ENCODE measurements around the gene ACTL7B. TPM values are rescaled to one million over a fixed set of nuclear protein-coding genes. Genes with fewer than 3 reads are reported as not detected.
"Not testable (repeated sequence)": the region's sequence is repeated elsewhere in the genome, so short reads cannot be mapped to it uniquely, and the experiment has no call there.

Gene ACTL7B
- total and polyA plus RNA-seq, 2 of the 8 experiments (the other 6 are each of a cell fraction or from before 2014, with no cell fraction given): not detected

- H3K79me2 ChIP-seq (ENCODE audit: control insufficient read depth in 1 of 2, insufficient read depth in 2 of 2, low read length in 2 of 2); CTCF ChIA-PET (ENCODE audit: partially characterized antibody); H2AFZ ChIP-seq (ENCODE audit: low read length); H3K4ac ChIP-seq (replicated peaks; ENCODE audit: insufficient read length, low read depth, low read length); H2BK20ac ChIP-seq (ENCODE audit: low read length); H3K79me1 ChIP-seq (ENCODE audit: low read depth, low read length); H3K4me3 ChIP-seq (ENCODE audit: extremely low read depth in 1 of 4, insufficient read depth in 2 of 4, low read depth in 3 of 4, low read length in 4 of 4); H2BK5ac ChIP-seq (ENCODE audit: low read depth, low read length); H2BK15ac ChIP-seq (ENCODE audit: low read length); H3K9me3 ChIP-seq (ENCODE audit: insufficient read depth in 2 of 2, low read depth in 1 of 2, low read length in 1 of 2); H3K4me2 ChIP-seq (ENCODE audit: insufficient read depth in 1 of 2, low read depth in 2 of 2, low read length in 2 of 2); H3K27ac ChIP-seq (ENCODE audit: low read depth, low read length); H3K56ac ChIP-seq (replicated peaks; ENCODE audit: insufficient read length, low read depth, low read length); H3K23me2 ChIP-seq (ENCODE audit: low read depth, low read length); H2AK5ac ChIP-seq (ENCODE audit: low read depth, low read length); H2BK12ac ChIP-seq (ENCODE audit: low read depth, low read length); H3K9ac ChIP-seq (replicated peaks in 1 of 4; ENCODE audit: extremely low read depth in 1 of 4, low read depth in 3 of 4, low read length in 3 of 4); H3K27me3 ChIP-seq (replicated peaks in 1 of 4; ENCODE audit: control insufficient read depth in 3 of 4, extremely low read depth in 1 of 4, insufficient read depth in 3 of 4, low read length in 3 of 4); FAIRE-seq; H3K14ac ChIP-seq (ENCODE audit: insufficient read length); DNase-seq (ENCODE audit: low read depth in 1 of 2, low spot score in 2 of 2); H4K5ac ChIP-seq (ENCODE audit: insufficient read length, low read depth, low read length); H3K18ac ChIP-seq (ENCODE audit: extremely low read depth, low read length); H4K20me1 ChIP-seq (replicated peaks in 1 of 2; ENCODE audit: control insufficient read depth in 1 of 2, insufficient read depth in 2 of 2, low read length in 2 of 2); H4K8ac ChIP-seq (ENCODE audit: extremely low read depth, insufficient read depth, low read length); H2BK120ac ChIP-seq (replicated peaks; ENCODE audit: low read depth, low read length); H3K4me1 ChIP-seq (replicated peaks in 1 of 4; ENCODE audit: control insufficient read depth in 3 of 4, insufficient read depth in 4 of 4, low read length in 3 of 4); POLR2A ChIA-PET (ENCODE audit: partially characterized antibody); H3K36me3 ChIP-seq (ENCODE audit: control insufficient read depth in 2 of 4, insufficient read depth in 4 of 4, low read length in 3 of 4); H3K23ac ChIP-seq (ENCODE audit: insufficient read length); H4K91ac ChIP-seq (replicated peaks; ENCODE audit: insufficient read length, low read length): not testable (repeated sequence)
- WGBS, 2 experiments (ENCODE audit: extremely low coverage in 1 of 2, insufficient coverage in 1 of 2, insufficient read length in 1 of 2, insufficient replicate concordance in 2 of 2, low coverage in 1 of 2, low lambda C conversion rate in 2 of 2, missing lambda C conversion rate in 1 of 2): 88% methylated on average over 8 of the region's 8 CpGs; no CpG with 5 or more reads in 1 of the 2 experiments
These were observed 7.5 kb downstream of the ACTL7B start for GRCh38 chr9:108848296-108848695.
